GM12875 (cell line): ENCODE measurements around the gene PHF19.

Experiments
- H3K4me3 ChIP-seq: one replicate; pipeline ENCODE4 v1.5.1; 2011; ENCODE audit warnings: low read depth, low read length, control low read depth
- CTCF ChIP-seq: IDR thresholded peaks from 2 replicates; pipeline ENCODE4 v1.5.1; 2011; ENCODE audit warnings: low read depth, mild to moderate bottlenecking, control low read depth, inconsistent platforms, low read length, moderate library complexity, borderline replicate concordance; ENCODE audit not compliant: insufficient read depth

The PHF19 gene

GRCh38 chr9:120904061-120904977 is 27.3 kb upstream of the PHF19 start:
- no peak overlapping the region for H3K4me3 ChIP-seq
- no peak for TF ChIP-seq CTCF

GRCh38 chr9:120902569-120903535 is 25.9 kb upstream of the PHF19 start:
- no peak for TF ChIP-seq CTCF
- H3K4me3 ChIP-seq = no peak overlapping the region

DNA sequence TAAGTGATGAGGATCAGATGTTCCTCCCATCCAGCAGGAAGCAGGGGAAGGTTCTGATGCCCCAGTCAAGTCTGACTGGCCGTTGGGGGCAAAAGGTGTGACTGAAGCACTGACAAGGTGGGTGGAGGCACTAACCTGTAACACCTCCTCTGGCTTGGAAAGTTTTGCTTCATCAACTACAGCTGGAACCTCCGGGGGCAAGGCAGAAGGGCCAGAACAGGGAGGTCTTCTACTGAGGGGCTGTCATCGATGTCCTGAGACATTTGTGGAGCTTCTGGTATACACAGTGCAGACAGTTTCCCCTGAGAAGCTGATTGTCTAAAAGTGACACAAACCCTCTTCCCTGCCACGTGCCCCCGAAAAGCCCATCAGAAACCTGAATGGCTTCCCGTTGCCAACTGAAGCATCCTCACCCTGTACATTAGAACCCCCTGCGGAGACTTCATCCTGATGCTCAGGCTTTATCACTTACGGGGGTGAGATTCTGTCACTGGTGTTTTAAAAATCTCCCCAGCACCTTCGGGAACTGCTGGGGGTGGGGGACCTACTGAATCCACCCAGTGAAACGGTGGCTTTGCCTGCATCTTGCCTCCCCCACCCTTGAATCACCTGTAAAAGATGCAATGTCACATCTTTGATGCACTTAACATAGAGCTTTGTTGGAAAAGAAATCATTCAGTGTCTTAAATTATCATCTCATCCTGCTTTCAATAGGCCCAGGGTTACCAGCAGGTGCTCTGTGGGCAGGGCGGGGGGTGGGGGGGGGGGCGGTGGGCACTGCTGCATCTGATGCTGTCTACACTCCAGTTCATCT is 25.0 kb upstream of the PHF19 start:
- H3K4me3 ChIP-seq = no peak overlapping the region
- TF ChIP-seq CTCF = no peak

GRCh38 chr9:120900824-120901223 is 23.8 kb upstream of the PHF19 start:
- TF ChIP-seq CTCF = no peak
- no peak overlapping the region for H3K4me3 ChIP-seq

DNA sequence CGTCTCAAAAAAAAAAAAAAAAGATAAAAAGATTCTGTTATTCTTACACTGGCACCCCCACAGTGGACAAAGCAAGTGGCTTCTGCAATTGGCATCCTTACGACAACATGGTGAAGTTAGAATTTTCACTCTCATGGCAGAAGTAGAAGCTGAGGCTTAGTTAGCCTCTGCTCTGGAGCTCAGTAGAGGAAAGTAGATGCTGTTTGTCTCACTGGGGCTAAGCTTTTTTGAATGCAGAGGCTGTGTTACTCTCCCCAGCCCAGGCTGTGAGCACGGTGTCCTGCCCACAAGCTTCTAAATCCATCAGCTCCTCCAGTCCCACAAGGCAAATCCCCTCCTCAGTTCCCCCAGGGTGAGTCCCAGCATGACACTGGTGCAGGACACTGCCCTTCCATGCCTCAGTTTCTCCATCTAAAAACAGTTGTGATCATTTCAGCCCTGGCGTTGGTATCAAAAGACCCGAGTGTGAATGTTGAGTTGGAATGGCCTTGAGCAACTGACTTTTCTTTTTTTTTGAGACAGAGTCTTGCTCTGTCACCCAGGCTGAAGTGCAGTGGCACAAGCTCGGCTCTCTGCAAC is 22.6 kb upstream of the PHF19 start:
- no peak overlapping the region for H3K4me3 ChIP-seq
- TF ChIP-seq CTCF = no peak

GRCh38 chr9:120898396-120898795 is 21.4 kb upstream of the PHF19 start:
- TF ChIP-seq CTCF = no peak
- no peak overlapping the region for H3K4me3 ChIP-seq
